Neural progenitor cell (in vitro differentiated cells): ENCODE results near the gene ANKRD12. TPM values are rescaled to one million over a fixed set of nuclear protein-coding genes. Genes with fewer than 3 reads are reported as not detected.

ENCODE experiments used
- DNase-seq: peaks from one replicate; pipeline ENCODE4 v3.0.0-alpha.2; 2016; ENCODE audit warnings: low spot score
- H2AFZ ChIP-seq: fragments of 200-600 bp; sonication (generic); replicated peaks from 2 replicates; pipeline ENCODE4 v1.6.1; 2016; ENCODE audit warnings: antibody characterized with exemption
- H3F3A ChIP-seq: fragments of 200-600 bp; sonication (generic); 2 replicates; pipeline ENCODE4 v1.6.1; 2016; ENCODE audit warnings: antibody characterized with exemption, low read depth
- H3K27ac ChIP-seq: fragments of 200-600 bp; sonication (generic); 2 replicates; pipeline ENCODE4 v1.5.1; 2016; ENCODE audit warnings: mild to moderate bottlenecking
- H3K27me3 ChIP-seq: fragments of 200-600 bp; sonication (generic); 2 replicates; pipeline ENCODE4 v1.6.1; 2016; ENCODE audit warnings: mild to moderate bottlenecking, moderate library complexity
- H3K36me3 ChIP-seq: fragments of 200-600 bp; sonication (generic); 2 replicates; pipeline ENCODE4 v1.5.1; 2016
- H3K4me1 ChIP-seq: fragments of 200-600 bp; sonication (generic); 2 replicates; pipeline ENCODE4 v1.6.1; 2016; ENCODE audit warnings: mixed run types
- H3K4me2 ChIP-seq: fragments of 200-600 bp; sonication (generic); 2 replicates; pipeline ENCODE4 v1.6.1; 2016
- H3K4me3 ChIP-seq: fragments of 200-600 bp; sonication (generic); 2 replicates; pipeline ENCODE4 v1.5.1; 2016
- H3K79me2 ChIP-seq: fragments of 200-600 bp; sonication (generic); 2 replicates; pipeline ENCODE4 v1.6.1; 2016; ENCODE audit warnings: low read depth
- H3K9ac ChIP-seq: fragments of 200-600 bp; sonication (generic); 2 replicates; pipeline ENCODE4 v1.6.1; 2016
- H3K9me3 ChIP-seq: fragments of 200-600 bp; sonication (generic); 2 replicates; pipeline ENCODE4 v1.5.1; 2016; ENCODE audit warnings: low read depth
- H4K20me1 ChIP-seq: fragments of 200-600 bp; sonication (generic); 2 replicates; pipeline ENCODE4 v1.6.1; 2016; ENCODE audit warnings: low read depth
- H3K27ac Mint-ChIP-seq: 3 replicates; pipeline ENCODE4 v1.8.0; 2021; ENCODE audit warnings: mixed read lengths
- H3K27me3 Mint-ChIP-seq: 2 replicates; pipeline ENCODE4 v1.8.0; 2022; ENCODE audit warnings: low read depth, mild to moderate bottlenecking, inconsistent platforms, moderate library complexity, mixed read lengths; ENCODE audit not compliant: insufficient read depth
- H3K36me3 Mint-ChIP-seq: 3 replicates; pipeline ENCODE4 v1.8.0; 2021; ENCODE audit warnings: mixed read lengths
- H3K4me1 Mint-ChIP-seq: 3 replicates; pipeline ENCODE4 v1.8.0; 2021; ENCODE audit warnings: mixed read lengths
- H3K4me3 Mint-ChIP-seq: 3 replicates; pipeline ENCODE4 v1.8.0; 2021; ENCODE audit warnings: mild to moderate bottlenecking, moderate library complexity, mixed read lengths
- H3K9me3 Mint-ChIP-seq: 3 replicates; pipeline ENCODE4 v1.8.0; 2020; ENCODE audit warnings: mixed read lengths
- EZH2 ChIP-seq: fragments of 200-600 bp; sonication (generic); IDR thresholded peaks from 2 replicates; pipeline ENCODE4 v1.6.1; 2017; ENCODE audit warnings: antibody characterized with exemption, mild to moderate bottlenecking, moderate library complexity
- EZH2phosphoT487 ChIP-seq: fragments of 200-600 bp; sonication (generic); IDR thresholded peaks from 2 replicates; pipeline ENCODE4 v1.6.1; 2017; ENCODE audit warnings: antibody characterized with exemption
- total RNA-seq: library from RNA; depleted of rRNA; stranded (reverse); fragments of >200 nt; gene quantifications from 2 replicates; pipeline ENCODE4 v1.2.3, GENCODE V29; 2015; ENCODE audit warnings: low replicate concordance
- TF ChIP-seq, protein P1 (sequence below): fragments of 200-600 bp; sonication (generic); IDR thresholded peaks from 2 replicates; pipeline ENCODE4 v1.5.1; 2017; ENCODE audit warnings: antibody characterized with exemption, mild to moderate bottlenecking

Gene ANKRD12
- total RNA-seq, 1 donor from 2014 or later, result 38.2 TPM

DNA sequence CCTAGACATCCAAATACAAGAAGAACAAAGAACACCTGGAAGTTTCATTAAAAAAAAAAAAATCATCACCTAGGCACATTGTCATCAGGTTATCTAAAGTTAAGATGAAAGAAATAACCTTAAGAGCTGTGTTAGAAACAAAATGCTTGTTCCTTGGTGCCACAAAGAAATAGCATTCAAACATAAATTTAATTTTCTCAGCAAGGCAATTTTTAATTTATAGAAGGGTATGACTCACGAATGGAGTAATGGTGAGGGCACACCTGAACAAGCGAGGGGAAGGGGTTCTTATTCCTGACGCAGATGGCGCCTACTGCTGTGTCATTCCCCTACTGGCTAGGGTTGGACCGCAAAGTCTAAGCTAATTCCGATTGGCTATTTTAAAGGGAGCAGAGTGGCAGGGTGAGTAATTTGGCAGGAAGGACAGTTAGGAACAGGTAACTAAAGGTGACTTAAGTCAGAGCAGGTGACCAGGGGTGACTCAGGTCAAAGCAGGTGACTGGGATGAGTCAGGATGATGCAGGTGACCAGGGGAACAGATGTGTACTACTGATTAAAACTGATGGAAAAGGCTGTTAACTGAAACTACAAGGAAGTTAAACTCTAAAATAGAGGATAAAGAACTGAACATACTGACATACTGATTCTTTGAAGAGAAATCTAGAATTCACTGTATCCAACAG is 167.9 kb downstream of the ANKRD12 start:
- no peaks in the 10 kb centered on the region for H3K36me3 ChIP-seq
- H3K27ac Mint-ChIP-seq, result no peak overlapping the region

DNA sequence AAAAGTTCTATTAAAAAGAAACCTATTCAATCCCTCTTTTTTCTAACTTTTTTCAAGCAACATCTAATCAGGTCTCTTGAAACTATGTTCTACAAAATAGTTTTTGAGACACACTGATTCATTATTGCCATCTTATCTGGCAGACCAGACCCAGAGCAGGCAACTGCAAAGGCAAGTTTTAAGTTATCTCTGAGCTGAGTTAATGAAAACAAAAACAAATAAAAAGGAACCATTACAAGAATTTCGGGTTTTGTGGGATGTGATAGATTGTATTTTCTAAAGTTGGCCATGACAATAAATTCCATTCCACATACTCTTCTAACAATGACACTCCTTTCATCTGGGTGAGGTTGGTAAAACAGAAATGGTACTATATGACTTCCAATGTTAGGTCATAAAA is 182.8 kb downstream of the ANKRD12 start:
- no peak overlapping the region for H3K4me3 Mint-ChIP-seq
- TF ChIP-seq EZH2phosphoT487, result no peak
- TF ChIP-seq, protein P1, sequence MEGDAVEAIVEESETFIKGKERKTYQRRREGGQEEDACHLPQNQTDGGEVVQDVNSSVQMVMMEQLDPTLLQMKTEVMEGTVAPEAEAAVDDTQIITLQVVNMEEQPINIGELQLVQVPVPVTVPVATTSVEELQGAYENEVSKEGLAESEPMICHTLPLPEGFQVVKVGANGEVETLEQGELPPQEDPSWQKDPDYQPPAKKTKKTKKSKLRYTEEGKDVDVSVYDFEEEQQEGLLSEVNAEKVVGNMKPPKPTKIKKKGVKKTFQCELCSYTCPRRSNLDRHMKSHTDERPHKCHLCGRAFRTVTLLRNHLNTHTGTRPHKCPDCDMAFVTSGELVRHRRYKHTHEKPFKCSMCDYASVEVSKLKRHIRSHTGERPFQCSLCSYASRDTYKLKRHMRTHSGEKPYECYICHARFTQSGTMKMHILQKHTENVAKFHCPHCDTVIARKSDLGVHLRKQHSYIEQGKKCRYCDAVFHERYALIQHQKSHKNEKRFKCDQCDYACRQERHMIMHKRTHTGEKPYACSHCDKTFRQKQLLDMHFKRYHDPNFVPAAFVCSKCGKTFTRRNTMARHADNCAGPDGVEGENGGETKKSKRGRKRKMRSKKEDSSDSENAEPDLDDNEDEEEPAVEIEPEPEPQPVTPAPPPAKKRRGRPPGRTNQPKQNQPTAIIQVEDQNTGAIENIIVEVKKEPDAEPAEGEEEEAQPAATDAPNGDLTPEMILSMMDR, result no peak
- TF ChIP-seq EZH2, result no peak

More for the DNA sequence above, 167.9 kb downstream of the ANKRD12 start:
- Histone ChIP-seq H3K4me3 (no peak overlapping the region), H2AFZ (no peak overlapping the region), H3K4me1 (no peaks in the 10 kb centered on the region), H3K9me3 (no peaks in the 10 kb centered on the region), H3K27me3 (no peaks in the 10 kb centered on the region), H3K79me2 (no peaks in the 10 kb centered on the region), H3K9ac (no peak overlapping the region), H3F3A (no peaks in the 10 kb centered on the region), H3K27ac (no peak overlapping the region), H3K4me2 (no peak overlapping the region), H4K20me1 (no peaks in the 10 kb centered on the region)
- DNase-seq, result no peak
- Mint-ChIP-seq H3K4me3 (no peak overlapping the region), H3K4me1 (no peaks in the 10 kb centered on the region), H3K27me3 (peaks cover 4% of the 10 kb centered on the region), H3K9me3 (peaks cover 14% of the 10 kb centered on the region), H3K36me3 (peaks cover 2% of the 10 kb centered on the region)
- TF ChIP-seq EZH2 (no peak), EZH2phosphoT487 (no peak)
- TF ChIP-seq, protein P1, result no peak

DNA sequence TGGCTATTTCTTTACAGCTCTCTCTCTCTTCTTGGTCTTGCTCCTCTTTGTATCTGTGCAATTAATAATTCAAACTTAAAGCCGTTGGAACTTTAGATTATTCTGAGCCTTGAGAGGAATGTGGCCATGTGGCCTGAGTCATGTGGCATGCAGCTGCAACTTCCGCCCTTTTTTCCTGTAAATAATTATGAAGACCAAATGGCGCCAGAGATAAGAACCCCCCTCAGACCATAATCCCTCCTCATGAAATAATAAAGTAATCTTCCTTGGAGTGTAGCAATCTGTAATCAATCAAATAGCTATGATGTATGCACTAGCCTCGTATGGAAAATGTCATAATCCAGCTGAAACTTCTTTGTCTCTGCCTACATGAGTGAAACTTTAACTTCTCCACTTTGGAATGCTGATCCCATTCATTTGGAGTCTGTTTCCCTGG is 184.5 kb downstream of the ANKRD12 start:
- H3K36me3 Mint-ChIP-seq, result peaks cover 5% of the 10 kb centered on the region
- H3K27me3 ChIP-seq, result no peaks in the 10 kb centered on the region
- no peak overlapping the region for H3K9ac ChIP-seq
- no peaks in the 10 kb centered on the region for H3K4me1 Mint-ChIP-seq
- no peaks in the 10 kb centered on the region for H3K36me3 ChIP-seq
- no peak overlapping the region for H3K4me2 ChIP-seq
- TF ChIP-seq, protein P1, result no peak
- TF ChIP-seq EZH2phosphoT487 (no peak), EZH2 (no peak)
- no peak overlapping the region for H3K4me3 ChIP-seq
- no peaks in the 10 kb centered on the region for H3K79me2 ChIP-seq
- no peaks in the 10 kb centered on the region for H4K20me1 ChIP-seq
- H3K27ac ChIP-seq, result no peak overlapping the region
- H2AFZ ChIP-seq, result no peak overlapping the region
- no peaks in the 10 kb centered on the region for H3F3A ChIP-seq
- DNase-seq, result no peak
- H3K9me3 Mint-ChIP-seq, result no peaks in the 10 kb centered on the region
- H3K27me3 Mint-ChIP-seq, result peaks cover 6% of the 10 kb centered on the region
- H3K4me1 ChIP-seq, result no peaks in the 10 kb centered on the region
- no peak overlapping the region for H3K27ac Mint-ChIP-seq
- no peak overlapping the region for H3K4me3 Mint-ChIP-seq
- no peaks in the 10 kb centered on the region for H3K9me3 ChIP-seq

More for the DNA sequence above, 182.8 kb downstream of the ANKRD12 start:
- Histone ChIP-seq H3K4me1 (no peaks in the 10 kb centered on the region), H4K20me1 (no peaks in the 10 kb centered on the region), H3F3A (no peaks in the 10 kb centered on the region), H3K9me3 (no peaks in the 10 kb centered on the region), H3K27me3 (no peaks in the 10 kb centered on the region), H3K4me3 (no peak overlapping the region), H3K4me2 (no peak overlapping the region), H3K36me3 (no peaks in the 10 kb centered on the region), H3K27ac (no peak overlapping the region), H3K9ac (no peak overlapping the region), H2AFZ (no peak overlapping the region), H3K79me2 (no peaks in the 10 kb centered on the region)
- Mint-ChIP-seq H3K9me3 (peaks cover 3% of the 10 kb centered on the region), H3K36me3 (peaks cover 6% of the 10 kb centered on the region), H3K27me3 (peaks cover 8% of the 10 kb centered on the region), H3K27ac (no peak overlapping the region), H3K4me1 (no peaks in the 10 kb centered on the region)
- DNase-seq, result no peak
